GM21825 (cell line): ENCODE results near the gene RIOK2.

ENCODE experiments used
- ATAC-seq: cut with Tn5 transposase; IDR thresholded peaks from one replicate; pipeline ENCODE4 v1.9.1; 2021; ENCODE audit warnings: mild to moderate bottlenecking, moderate library complexity; ENCODE audit not compliant: unreplicated experiment

RIOK2 gene

DNA sequence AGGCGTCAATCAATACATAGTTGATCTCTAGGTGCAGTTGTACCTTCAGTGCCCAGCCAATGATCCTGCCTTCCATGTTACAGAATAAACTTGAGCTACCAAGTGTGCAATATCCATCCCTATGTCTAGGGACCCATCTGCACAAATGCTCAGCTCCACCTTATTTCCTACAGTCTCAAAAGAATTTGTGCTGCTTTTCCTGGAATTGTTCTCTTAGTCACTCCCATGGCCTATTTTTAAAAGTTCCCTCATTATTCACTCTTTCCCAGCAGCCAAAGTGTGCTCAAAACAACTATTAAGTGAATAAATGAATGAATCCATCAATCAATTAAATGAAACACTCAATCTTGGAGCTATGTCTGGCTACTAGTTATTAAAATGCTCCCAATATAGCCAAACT, 55.3 kb downstream of the RIOK2 start:
- ATAC-seq, result no peak

- no peak for ATAC-seq
Measured at GRCh38 chr5:97125125-97125683, 57.8 kb downstream of the RIOK2 start.

DNA sequence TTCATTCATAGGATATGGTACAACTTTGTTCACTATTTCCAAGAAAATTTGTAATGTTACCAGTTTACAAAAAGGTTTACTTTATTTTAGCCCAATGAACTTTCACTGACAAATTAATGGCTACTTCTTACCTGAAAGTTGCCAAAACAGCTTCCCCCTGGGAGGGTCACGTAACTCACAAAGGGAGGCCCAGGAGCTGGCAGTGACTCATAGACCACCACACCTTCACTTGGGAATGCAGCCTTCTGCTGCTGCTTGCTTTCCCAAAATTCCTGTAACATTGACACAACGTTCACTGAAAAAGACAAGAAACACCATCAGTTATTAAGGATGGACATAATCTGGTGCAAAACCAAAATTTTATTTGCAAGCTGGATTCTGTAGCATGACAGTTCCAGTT, 58.7 kb downstream of the RIOK2 start:
- no peak for ATAC-seq

DNA sequence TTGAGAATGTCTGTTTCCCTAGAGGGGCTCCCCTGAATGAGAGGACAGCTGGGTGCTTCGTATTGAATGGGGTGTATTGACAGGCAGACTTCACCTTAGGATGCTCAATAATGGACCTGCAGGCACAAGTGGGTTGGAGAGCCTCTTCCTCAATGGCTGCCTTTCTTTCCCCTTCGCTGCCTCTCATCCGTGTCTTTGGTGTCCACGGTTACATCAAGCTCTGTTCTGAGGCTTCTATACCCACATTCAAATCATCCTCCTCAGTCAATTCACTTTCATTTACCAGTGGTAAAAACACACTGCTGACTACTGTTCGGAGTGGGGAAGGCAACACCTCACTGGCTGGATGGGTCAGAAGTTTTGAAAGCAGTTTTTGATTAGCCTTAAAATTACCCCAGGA, 61.2 kb downstream of the RIOK2 start:
- ATAC-seq, result no peak

DNA sequence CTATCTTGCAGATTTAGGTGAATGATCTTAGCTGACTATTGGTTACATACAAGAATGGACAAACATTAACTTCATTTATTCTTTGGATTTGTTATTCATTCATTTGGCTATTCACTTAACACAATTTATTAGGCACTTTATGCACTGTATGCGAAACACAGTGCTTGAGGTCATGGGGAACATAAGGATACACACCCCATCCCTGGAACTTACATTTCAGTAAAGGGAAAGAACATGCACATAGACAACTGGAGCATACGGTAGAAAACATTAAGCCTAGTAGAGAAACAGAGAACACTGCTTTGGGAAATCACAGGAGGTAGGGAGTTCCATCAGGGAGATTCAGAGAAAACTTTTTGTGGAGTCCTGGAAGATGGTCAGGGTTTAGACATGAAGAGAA, 62.9 kb downstream of the RIOK2 start:
- no peak for ATAC-seq

DNA sequence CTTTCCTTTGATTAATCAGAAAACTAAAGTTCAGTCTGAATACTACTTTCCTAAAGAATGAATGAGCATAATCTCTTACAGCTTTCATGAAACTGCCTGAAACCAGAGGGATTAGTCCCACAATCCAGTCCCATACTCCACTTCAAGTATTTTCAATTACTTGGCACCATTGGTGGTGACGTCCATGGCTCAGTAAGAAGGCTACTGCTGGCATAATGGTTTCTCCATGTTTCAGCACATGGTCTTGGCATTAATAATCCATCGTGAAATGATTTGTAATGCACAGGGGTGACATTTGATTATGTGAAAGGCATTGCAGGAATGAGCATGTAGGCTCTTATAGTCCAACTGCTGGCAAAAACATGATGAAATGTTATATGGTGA, 64.0 kb downstream of the RIOK2 start:
- ATAC-seq, result no peak

- ATAC-seq, result no peak
Measured at GRCh38 chr5:97118261-97119006, 64.6 kb downstream of the RIOK2 start.

DNA sequence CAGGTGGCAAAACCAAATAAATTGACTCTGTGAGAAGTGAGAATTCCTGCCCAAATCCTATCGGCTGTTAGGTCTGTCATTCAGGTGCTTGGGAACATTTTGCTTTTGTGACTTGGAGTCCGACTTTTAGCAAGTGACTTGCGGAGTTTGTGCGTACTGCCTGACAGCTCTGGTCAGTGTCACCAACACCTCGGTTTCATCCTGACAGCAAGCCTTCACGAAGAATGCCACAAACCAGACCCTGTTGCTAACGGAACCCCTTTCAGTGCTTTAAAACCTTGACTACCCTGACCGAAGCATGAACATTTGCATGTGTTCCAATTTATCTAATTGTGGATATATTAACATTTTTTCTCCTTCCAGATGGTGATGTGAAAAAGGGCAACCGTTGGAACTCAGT, 67.1 kb downstream of the RIOK2 start:
- ATAC-seq, result no peak

DNA sequence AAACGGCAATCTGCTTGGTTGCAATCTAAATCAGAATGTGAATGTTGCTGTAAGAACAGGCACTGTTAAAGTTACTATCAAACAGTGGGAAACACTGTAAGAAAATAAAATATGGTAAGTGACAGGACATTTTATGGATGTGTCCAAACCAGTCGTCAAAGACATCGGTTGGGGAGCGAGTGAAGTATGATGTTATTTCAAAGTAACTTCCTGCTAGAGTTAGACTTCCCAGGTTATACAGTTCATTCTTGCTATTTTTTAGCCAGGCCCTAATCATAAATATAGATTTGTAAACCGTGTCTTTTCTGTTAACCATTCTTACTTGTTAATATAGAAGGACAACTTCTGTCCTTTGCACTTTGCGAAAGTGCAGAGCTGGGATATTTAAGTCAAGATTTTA, 70.8 kb downstream of the RIOK2 start:
- ATAC-seq, result no peak

GRCh38 chr5:97111616-97112015, 71.4 kb downstream of the RIOK2 start:
- no peak for ATAC-seq

DNA sequence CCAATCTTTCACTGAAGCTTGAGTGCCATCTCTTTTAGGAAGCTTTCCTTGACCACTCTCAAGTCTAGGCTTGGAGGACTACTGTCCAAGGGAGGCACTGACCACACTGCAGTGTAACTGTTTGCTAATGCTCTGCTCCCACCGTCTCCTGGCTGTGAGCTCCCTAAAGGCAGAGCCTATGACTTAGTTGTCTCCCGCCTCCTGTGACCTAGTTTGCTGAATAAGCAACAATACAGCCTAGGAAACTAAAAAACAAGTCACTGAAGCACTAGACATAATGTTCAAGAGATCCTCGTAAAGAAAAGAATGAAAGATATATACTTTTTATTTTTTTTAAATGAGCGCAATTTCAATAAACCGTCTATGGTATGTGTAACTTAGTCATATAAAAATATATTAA, 72.0 kb downstream of the RIOK2 start:
- ATAC-seq, result no peak
